HG03135 (cell line): ENCODE results near the gene SIPA1.
A peak's percentile ranks its signal among the peaks of the same experiment; 100 is the strongest.

ENCODE experiments used
- ATAC-seq: cut with Tn5 transposase; IDR thresholded peaks from one replicate; pipeline ENCODE4 v1.9.1; 2021; ENCODE audit warnings: mild to moderate bottlenecking, moderate library complexity; ENCODE audit not compliant: unreplicated experiment

The SIPA1 gene

GRCh38 chr11:65642014-65642671 is 4.2 kb downstream of the SIPA1 start:
- ATAC-seq: no peak

GRCh38 chr11:65643971-65644370 is 6.1 kb downstream of the SIPA1 start:
- no peak for ATAC-seq

GRCh38 chr11:65644837-65645236 is 6.9 kb downstream of the SIPA1 start:
- no peak for ATAC-seq

GRCh38 chr11:65645710-65646109 is 7.8 kb downstream of the SIPA1 start:
- no peak for ATAC-seq

GRCh38 chr11:65646288-65646957 is 8.5 kb downstream of the SIPA1 start:
- ATAC-seq: no peak

- no peak for ATAC-seq
Observed at GRCh38 chr11:65646958-65647701, 9.2 kb downstream of the SIPA1 start.

- ATAC-seq: no peak
Observed at GRCh38 chr11:65648997-65649493, 11.1 kb downstream of the SIPA1 start.

- ATAC-seq: no peak
Observed at GRCh38 chr11:65649656-65650546, 12.0 kb downstream of the SIPA1 start.

GRCh38 chr11:65650547-65651338 is 12.8 kb downstream of the SIPA1 start:
- no peak for ATAC-seq

GRCh38 chr11:65651339-65651588 is 13.4 kb downstream of the SIPA1 start:
- ATAC-seq: no peak

GRCh38 chr11:65651589-65652510 is 13.9 kb downstream of the SIPA1 start:
- peak; percentile 12 for ATAC-seq

- peak; percentile 58 for ATAC-seq
Observed at GRCh38 chr11:65652511-65653228, 14.8 kb downstream of the SIPA1 start.

GRCh38 chr11:65653229-65654225 is 15.6 kb downstream of the SIPA1 start:
- ATAC-seq: no peak

GRCh38 chr11:65654375-65655349 is 16.8 kb downstream of the SIPA1 start:
- ATAC-seq: no peak

- ATAC-seq: no peak
Observed at GRCh38 chr11:65655570-65656332, 17.9 kb downstream of the SIPA1 start.
